Left ventricle myocardium inferior (tissue), 1 donor: ENCODE data around the gene TSC22D1. TPM values are rescaled to one million over a fixed set of nuclear protein-coding genes. Genes with fewer than 3 reads are reported as not detected.
A peak's percentile ranks its signal among the peaks of the same experiment; 100 is the strongest.

Source experiments
- DNase-seq: peaks from one replicate; pipeline ENCODE4 v3.0.0-alpha.2; 2020
- H3K27ac ChIP-seq: fragments of 200-600 bp; replicated peaks from 2 replicates; pipeline ENCODE4 v1.8.0; 2021
- H3K27me3 ChIP-seq: fragments of 200-600 bp; 2 replicates; pipeline ENCODE4 v1.8.0; 2021; ENCODE audit warnings: low read depth
- H3K36me3 ChIP-seq: fragments of 200-600 bp; 2 replicates; pipeline ENCODE4 v1.8.0; 2021
- H3K4me1 ChIP-seq: fragments of 200-600 bp; 2 replicates; pipeline ENCODE4 v1.8.0; 2021
- H3K4me3 ChIP-seq: fragments of 200-600 bp; 2 replicates; pipeline ENCODE4 v1.8.0; 2021; ENCODE audit warnings: mild to moderate bottlenecking, moderate library complexity
- H3K9me3 ChIP-seq: fragments of 200-600 bp; replicated peaks from 2 replicates; pipeline ENCODE4 v1.8.0; 2021
- CTCF ChIP-seq: fragments of 200-600 bp; IDR thresholded peaks from 2 replicates; pipeline ENCODE4 v1.8.0; 2021; ENCODE audit warnings: antibody characterized with exemption, mild to moderate bottlenecking, borderline replicate concordance
- intact Hi-C: fragments of 100-400 bp; cut with micrococcal nuclease; formaldehyde crosslinking; loops from one replicate; pipeline ENCODE4 v1.11.0; 2022
- total RNA-seq: library from RNA; stranded (reverse); fragmentation: NEBNext Ultra II Directional; extraction: Animal tissue kit (Norgen Biotek cat#: 25700); gene quantifications from one replicate; pipeline ENCODE4 v1.2.1, GENCODE V29; 2021
- donor health status: DM: no; HTN: yes; CAD: no; lungs with severe emphysema.

TSC22D1 gene
- total RNA-seq, 1 donor from 2014 or later = 158 TPM

- H3K9me3 ChIP-seq = no peaks in the 10 kb centered on the region
- H3K36me3 ChIP-seq = no peaks in the 10 kb centered on the region
- H3K27ac ChIP-seq = no peak overlapping the region
- no peaks in the 10 kb centered on the region for H3K27me3 ChIP-seq
- H3K4me3 ChIP-seq = no peak overlapping the region
- intact Hi-C loops = no loop called here
- TF ChIP-seq CTCF = no peak
- H3K4me1 ChIP-seq = peaks cover 17% of the 10 kb centered on the region
- no peak for DNase-seq
Measured at GRCh38 chr13:44399074-44399473, 177.1 kb downstream of the TSC22D1 start.

DNA sequence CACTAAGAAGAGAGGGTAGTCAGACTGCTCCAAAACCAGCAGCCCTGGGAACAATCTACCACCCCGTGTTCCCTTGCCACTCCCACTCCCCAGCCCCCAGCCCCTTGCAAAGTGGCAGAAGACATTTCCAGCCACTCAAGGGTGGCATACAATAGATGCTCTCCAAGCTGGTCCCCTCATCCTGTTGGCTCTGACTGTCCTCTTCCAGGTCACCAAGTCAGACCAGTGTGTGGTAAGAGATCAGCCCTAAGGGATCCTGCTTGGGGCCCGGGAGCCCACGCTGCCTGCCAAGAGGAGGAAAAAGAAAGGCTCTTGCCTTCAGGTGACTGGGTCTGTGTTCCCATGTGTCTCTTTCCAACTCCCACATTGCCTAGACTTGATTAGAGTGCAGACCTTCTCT, 177.5 kb downstream of the TSC22D1 start:
- no peak for DNase-seq
- H3K27me3 ChIP-seq = no peaks in the 10 kb centered on the region
- H3K9me3 ChIP-seq = no peaks in the 10 kb centered on the region
- peaks cover 16% of the 10 kb centered on the region for H3K4me1 ChIP-seq
- no peak overlapping the region for H3K27ac ChIP-seq
- H3K4me3 ChIP-seq = no peak overlapping the region
- intact Hi-C loops = no loop called here
- TF ChIP-seq CTCF = no peak
- H3K36me3 ChIP-seq = no peaks in the 10 kb centered on the region

- H3K9me3 ChIP-seq = no peaks in the 10 kb centered on the region
- intact Hi-C loops = no loop called here
- no peaks in the 10 kb centered on the region for H3K36me3 ChIP-seq
- peak overlapping the region; percentile 64 for H3K27ac ChIP-seq
- no peak for TF ChIP-seq CTCF
- H3K4me1 ChIP-seq = peaks cover 13% of the 10 kb centered on the region
- H3K4me3 ChIP-seq = peak overlapping the region; percentile 20
- H3K27me3 ChIP-seq = no peaks in the 10 kb centered on the region
- no peak for DNase-seq
Measured at GRCh38 chr13:44397766-44398223, 178.3 kb downstream of the TSC22D1 start.

DNA sequence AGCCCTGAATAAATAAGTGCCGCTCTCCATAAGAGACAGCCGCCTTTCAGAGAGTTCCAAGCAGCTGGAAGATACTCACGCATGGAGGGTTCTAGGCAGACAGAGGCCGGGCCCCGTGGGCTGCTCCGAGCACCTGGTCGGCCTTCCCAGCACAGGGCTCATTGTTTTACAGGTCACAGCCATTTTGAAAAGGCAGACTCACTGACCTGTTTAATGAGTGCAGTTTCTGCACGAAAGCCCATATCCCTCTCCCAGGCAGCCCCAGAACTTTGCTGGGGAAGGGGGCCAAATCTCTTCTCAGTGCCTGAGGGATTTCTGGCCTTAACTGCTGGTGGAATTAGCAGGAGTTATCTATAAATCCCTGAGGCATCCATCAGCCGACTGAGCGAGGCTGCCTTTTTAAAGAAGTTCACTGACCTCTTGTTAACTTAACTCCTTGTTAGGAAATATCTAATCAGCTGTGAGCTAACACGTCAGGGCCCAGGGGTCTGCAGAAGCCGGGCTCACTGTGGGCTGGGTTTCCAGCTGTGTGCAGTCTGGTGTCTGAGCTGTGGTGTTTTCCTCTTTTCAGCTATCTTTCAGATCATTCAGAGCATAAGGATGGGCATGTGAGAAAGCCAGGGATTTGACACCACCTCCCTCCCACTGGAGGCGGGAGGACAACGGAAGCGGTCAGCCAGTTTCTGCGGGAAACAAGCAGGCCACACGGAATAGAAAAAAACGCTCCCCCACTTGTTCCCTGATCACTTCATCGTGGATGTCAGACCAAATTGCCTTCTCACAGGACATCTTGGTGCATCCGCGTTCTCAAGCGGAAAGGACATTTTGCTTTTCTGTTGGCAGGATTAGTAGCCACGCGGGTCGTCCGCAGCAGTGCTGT, 179.2 kb downstream of the TSC22D1 start:
- intact Hi-C loops = no loop called here
- DNase-seq = peak; percentile 48
- no peaks in the 10 kb centered on the region for H3K36me3 ChIP-seq
- peaks cover 13% of the 10 kb centered on the region for H3K4me1 ChIP-seq
- peak overlapping the region; percentile 20 for H3K4me3 ChIP-seq
- no peaks in the 10 kb centered on the region for H3K27me3 ChIP-seq
- TF ChIP-seq CTCF = no peak
- no peaks in the 10 kb centered on the region for H3K9me3 ChIP-seq
- H3K27ac ChIP-seq = peak overlapping the region; percentile 64

DNA sequence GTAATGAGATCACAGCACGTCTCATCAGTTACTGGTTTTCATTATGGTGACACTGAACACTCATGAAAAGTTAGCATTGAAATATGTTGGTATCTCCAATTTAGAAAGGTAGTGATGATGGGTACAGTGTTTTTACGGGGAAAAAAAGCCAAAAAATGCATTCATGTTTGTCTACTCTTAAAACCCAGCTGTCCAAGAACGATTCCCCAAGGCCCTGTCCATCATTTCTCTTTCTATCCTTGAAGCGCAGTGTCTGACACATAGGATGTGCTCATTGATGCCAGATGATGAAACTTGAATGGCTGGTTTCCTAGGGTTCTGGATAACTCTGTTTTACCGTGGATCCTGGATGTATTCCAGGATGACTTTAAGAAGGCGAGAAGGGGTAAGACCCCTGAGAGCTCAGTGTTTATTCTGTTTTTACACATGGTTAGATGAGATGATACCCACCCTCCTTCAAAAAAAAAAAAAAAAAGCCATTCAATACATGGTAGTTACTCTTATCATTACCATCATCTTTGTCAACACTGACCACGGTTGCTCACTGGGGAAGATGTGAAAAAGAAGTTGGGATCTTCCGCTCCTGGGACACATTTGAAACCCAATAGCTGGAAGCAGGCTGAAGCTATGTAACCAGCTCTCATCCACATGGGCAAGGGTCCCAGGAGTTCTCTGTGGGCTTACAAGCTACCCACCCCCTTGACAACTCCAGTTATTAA, 180.0 kb downstream of the TSC22D1 start:
- TF ChIP-seq CTCF = no peak
- intact Hi-C loops = no loop called here

More for the DNA sequence above, 180.0 kb downstream of the TSC22D1 start:
- Histone ChIP-seq H3K9me3 (no peaks in the 10 kb centered on the region), H3K4me1 (peaks cover 13% of the 10 kb centered on the region), H3K27ac (peak overlapping the region; percentile 64), H3K4me3 (no peak overlapping the region), H3K27me3 (no peaks in the 10 kb centered on the region), H3K36me3 (no peaks in the 10 kb centered on the region)
- DNase-seq = no peak
